ENCODE results near the gene GTF2F1. TPM values are rescaled to one million over a fixed set of nuclear protein-coding genes. Genes with fewer than 3 reads are reported as not detected.
A peak's percentile ranks its signal among the peaks of the same experiment; 100 is the strongest.

Gene GTF2F1
- total and polyA plus RNA-seq, 9 of the 15 experiments (the other 6 are each of a cell fraction or from before 2014, with no cell fraction given) = 4.7 to 75.4 (median 68.4) TPM

DNA sequence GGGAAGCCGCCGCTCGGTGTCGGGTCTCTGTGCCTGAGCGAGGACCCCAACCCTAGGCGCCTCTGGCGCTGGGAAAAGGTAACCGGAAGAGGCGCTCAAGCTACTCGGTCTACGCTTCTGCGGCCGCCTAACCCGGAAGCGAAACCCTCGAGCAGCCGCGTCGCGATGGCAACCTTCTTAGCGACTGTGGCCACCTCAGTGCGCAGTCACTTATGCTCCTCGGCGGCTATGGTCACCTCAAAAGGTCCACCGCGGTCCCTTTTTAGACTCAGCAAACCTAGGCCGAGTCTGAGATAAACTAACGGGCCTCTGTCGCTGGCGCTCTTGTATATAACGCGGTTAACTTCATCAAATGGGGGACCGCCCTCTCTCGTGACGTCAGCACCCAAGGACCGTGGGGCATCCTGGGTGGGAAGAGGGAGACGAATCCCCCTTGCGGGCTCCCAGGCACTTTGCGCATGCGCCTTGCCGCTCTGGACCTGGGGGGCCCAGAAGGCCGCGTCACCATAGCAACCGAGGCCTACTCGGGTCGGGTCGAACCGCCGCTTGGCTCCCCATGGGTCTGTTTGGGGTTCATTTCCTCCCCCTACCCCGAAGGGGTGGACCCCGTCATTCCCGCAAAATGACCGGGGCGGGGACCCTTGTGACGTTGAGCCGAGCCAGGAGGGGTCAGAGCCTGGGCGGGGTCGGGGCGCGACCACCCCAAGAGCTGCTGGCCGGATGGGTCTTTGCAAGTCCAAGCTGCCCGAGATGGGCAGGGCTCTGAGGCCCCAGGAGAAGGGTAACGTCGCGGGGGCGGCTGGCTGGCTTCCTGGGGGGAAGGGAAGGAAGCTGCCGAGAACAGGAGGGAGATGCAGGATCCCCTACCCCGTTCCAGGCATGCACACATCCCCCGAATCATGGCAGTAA is at the start of gene GTF2F1 (continued):
- TF ChIP-seq REST (IDR thresholded peaks at IDR 0.05; ENCODE audit: borderline replicate concordance) = no peak
- peak; percentile 46; the same call in 1 of the 2 replicates for TF ChIP-seq REST (CRISPR knock-in tag; IDR thresholded peaks at IDR 0.05; ENCODE audit: low read depth)
- TF ChIP-seq, protein P1, sequence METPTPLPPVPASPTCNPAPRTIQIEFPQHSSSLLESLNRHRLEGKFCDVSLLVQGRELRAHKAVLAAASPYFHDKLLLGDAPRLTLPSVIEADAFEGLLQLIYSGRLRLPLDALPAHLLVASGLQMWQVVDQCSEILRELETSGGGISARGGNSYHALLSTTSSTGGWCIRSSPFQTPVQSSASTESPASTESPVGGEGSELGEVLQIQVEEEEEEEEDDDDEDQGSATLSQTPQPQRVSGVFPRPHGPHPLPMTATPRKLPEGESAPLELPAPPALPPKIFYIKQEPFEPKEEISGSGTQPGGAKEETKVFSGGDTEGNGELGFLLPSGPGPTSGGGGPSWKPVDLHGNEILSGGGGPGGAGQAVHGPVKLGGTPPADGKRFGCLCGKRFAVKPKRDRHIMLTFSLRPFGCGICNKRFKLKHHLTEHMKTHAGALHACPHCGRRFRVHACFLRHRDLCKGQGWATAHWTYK (CRISPR knock-in tag; IDR thresholded peaks at IDR 0.05) = 0 out of 2 replicates have a peak, but pooled peaks have one; percentile 33
- TF ChIP-seq, protein P2, sequence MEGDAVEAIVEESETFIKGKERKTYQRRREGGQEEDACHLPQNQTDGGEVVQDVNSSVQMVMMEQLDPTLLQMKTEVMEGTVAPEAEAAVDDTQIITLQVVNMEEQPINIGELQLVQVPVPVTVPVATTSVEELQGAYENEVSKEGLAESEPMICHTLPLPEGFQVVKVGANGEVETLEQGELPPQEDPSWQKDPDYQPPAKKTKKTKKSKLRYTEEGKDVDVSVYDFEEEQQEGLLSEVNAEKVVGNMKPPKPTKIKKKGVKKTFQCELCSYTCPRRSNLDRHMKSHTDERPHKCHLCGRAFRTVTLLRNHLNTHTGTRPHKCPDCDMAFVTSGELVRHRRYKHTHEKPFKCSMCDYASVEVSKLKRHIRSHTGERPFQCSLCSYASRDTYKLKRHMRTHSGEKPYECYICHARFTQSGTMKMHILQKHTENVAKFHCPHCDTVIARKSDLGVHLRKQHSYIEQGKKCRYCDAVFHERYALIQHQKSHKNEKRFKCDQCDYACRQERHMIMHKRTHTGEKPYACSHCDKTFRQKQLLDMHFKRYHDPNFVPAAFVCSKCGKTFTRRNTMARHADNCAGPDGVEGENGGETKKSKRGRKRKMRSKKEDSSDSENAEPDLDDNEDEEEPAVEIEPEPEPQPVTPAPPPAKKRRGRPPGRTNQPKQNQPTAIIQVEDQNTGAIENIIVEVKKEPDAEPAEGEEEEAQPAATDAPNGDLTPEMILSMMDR (IDR thresholded peaks at IDR 0.05 in 2 of 3, conservative IDR thresholded peaks at IDR 0.05 in 1 of 3; ENCODE audit: insufficient read depth in 2 of 3, low read depth in 1 of 3, low read length in 3 of 3) = peak; percentile 20 to 40 (median 39); a peak in 4 of 6 replicates
- 0 out of 2 replicates have a peak, but pooled peaks have one; percentile 35 for TF ChIP-seq DIDO1 (tag; IDR thresholded peaks at IDR 0.05; ENCODE audit: low read depth)
- 0 out of 4 replicates have a peak, but pooled peaks have one; percentile 40 to 41 for TF ChIP-seq MAZ (CRISPR knock-in tag; conservative IDR thresholded peaks at IDR 0.05 in 1 of 2, IDR thresholded peaks at IDR 0.05 in 1 of 2)
- TF ChIP-seq EGR1 (conservative IDR thresholded peaks at IDR 0.05) = peak; percentile 91
- TF ChIP-seq, protein P3, sequence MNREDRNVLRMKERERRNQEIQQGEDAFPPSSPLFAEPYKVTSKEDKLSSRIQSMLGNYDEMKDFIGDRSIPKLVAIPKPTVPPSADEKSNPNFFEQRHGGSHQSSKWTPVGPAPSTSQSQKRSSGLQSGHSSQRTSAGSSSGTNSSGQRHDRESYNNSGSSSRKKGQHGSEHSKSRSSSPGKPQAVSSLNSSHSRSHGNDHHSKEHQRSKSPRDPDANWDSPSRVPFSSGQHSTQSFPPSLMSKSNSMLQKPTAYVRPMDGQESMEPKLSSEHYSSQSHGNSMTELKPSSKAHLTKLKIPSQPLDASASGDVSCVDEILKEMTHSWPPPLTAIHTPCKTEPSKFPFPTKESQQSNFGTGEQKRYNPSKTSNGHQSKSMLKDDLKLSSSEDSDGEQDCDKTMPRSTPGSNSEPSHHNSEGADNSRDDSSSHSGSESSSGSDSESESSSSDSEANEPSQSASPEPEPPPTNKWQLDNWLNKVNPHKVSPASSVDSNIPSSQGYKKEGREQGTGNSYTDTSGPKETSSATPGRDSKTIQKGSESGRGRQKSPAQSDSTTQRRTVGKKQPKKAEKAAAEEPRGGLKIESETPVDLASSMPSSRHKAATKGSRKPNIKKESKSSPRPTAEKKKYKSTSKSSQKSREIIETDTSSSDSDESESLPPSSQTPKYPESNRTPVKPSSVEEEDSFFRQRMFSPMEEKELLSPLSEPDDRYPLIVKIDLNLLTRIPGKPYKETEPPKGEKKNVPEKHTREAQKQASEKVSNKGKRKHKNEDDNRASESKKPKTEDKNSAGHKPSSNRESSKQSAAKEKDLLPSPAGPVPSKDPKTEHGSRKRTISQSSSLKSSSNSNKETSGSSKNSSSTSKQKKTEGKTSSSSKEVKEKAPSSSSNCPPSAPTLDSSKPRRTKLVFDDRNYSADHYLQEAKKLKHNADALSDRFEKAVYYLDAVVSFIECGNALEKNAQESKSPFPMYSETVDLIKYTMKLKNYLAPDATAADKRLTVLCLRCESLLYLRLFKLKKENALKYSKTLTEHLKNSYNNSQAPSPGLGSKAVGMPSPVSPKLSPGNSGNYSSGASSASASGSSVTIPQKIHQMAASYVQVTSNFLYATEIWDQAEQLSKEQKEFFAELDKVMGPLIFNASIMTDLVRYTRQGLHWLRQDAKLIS (CRISPR knock-in tag; IDR thresholded peaks at IDR 0.05) = peak; percentile 45; the same call in 1 of the 2 replicates

Data from K562 (cell line).